GM12878 (cell line): Measurements from ENCODE around the gene TAAR9. TPM values are rescaled to one million over a fixed set of nuclear protein-coding genes. Genes with fewer than 3 reads are reported as not detected.
A peak's percentile ranks its signal among the peaks of the same experiment; 100 is the strongest.

ENCODE experiments used
- ATAC-seq: fragments of 200-7000 bp; cut with Tn5 transposase; 3 replicates; pipeline ENCODE4 v1.9.1; 2020; ENCODE audit warnings: mild to moderate bottlenecking, moderate library complexity
- BruUV-seq: library from RNA; stranded (reverse); fragments of 400-500 nt; replicated peaks from 2 replicates; lab custom pipeline; 2021; lab: Mats Ljungman, UMichigan
- CTCF ChIA-PET: fragments of 300-600 bp; sonication (Branson Sonifier 250); formaldehyde crosslinking; extraction: SDS; loops from one replicate; lab custom pipeline; 2021; ENCODE audit warnings: inconsistent platforms; lab: Yijun Ruan, JAX
- POLR2A ChIA-PET: fragments of 350-600 bp; formaldehyde crosslinking; extraction: SDS; loops from one replicate; lab custom pipeline; 2021; ENCODE audit warnings: inconsistent platforms; lab: Charles Lee
- RAD21 ChIA-PET: fragments of 300-600 bp; sonication (Branson Sonifier 250); formaldehyde crosslinking; loops from one replicate; lab custom pipeline; 2023; ENCODE audit warnings: antibody characterized with exemption; ENCODE audit not compliant: unreplicated experiment; lab: Charles Lee
- SMC1A ChIA-PET: fragments of 300-600 bp; sonication (Branson Sonifier 250); formaldehyde crosslinking; loops from one replicate; lab custom pipeline; 2023; ENCODE audit not compliant: unreplicated experiment, uncharacterized antibody; lab: Charles Lee
- DNase-seq: peaks from one replicate; pipeline ENCODE4 v3.0.0-alpha.2; 2011; ENCODE audit warnings: low read depth, low spot score
- FAIRE-seq: peaks from 3 replicates; lab custom pipeline; 2011; peaks lifted over from hg19 to GRCh38; lab: Jason Lieb, UNC
- H2AFZ ChIP-seq: 2 replicates; pipeline ENCODE4 v1.6.0; 2011; ENCODE audit warnings: low read depth, low read length, control low read depth; ENCODE audit not compliant: control insufficient read depth
- H3K27ac ChIP-seq: 2 replicates; pipeline ENCODE4 v1.5.1; 2011; ENCODE audit warnings: control low read depth; ENCODE audit not compliant: control insufficient read depth, insufficient read depth
- H3K27me3 ChIP-seq, 2 experiments: replicated peaks in 1 of 2; 2 replicates each; pipeline versions ENCODE4 v1.6.0 to v1.6.1; 2011; ENCODE audit warnings: low read length in 1 of 2; ENCODE audit not compliant: control insufficient read depth in 2 of 2, insufficient read depth in 2 of 2
- H3K36me3 ChIP-seq, 2 experiments: 2 replicates each; pipeline ENCODE4 v1.5.1; 2011; ENCODE audit warnings: low read length in 1 of 2; ENCODE audit not compliant: control insufficient read depth in 2 of 2, insufficient read depth in 2 of 2
- H3K4me1 ChIP-seq: 2 replicates; pipeline ENCODE4 v1.6.1; 2011; ENCODE audit warnings: mild to moderate bottlenecking, low read length, moderate library complexity, mixed read lengths; ENCODE audit not compliant: control insufficient read depth, insufficient read depth
- H3K4me2 ChIP-seq: 2 replicates; pipeline ENCODE4 v1.6.0; 2011; ENCODE audit warnings: control low read depth; ENCODE audit not compliant: control insufficient read depth, insufficient read depth
- H3K4me3 ChIP-seq: fragments of 200-600 bp; sonication (generic); 2 replicates; pipeline ENCODE4 v1.5.1; 2016
- H3K79me2 ChIP-seq: 2 replicates; pipeline ENCODE4 v1.6.0; 2011; ENCODE audit warnings: low read length; ENCODE audit not compliant: control insufficient read depth, insufficient read depth
- H3K9ac ChIP-seq: 2 replicates; pipeline ENCODE4 v1.8.0; 2011; ENCODE audit warnings: low read length, control low read depth, mixed read lengths; ENCODE audit not compliant: control insufficient read depth, insufficient read depth
- H3K9me3 ChIP-seq: replicated peaks from 3 replicates; pipeline ENCODE4 v1.5.1; 2011; ENCODE audit warnings: mild to moderate bottlenecking, low read length; ENCODE audit not compliant: control insufficient read depth, insufficient read depth
- H4K20me1 ChIP-seq: 2 replicates; pipeline ENCODE4 v1.6.0; 2011; ENCODE audit not compliant: control insufficient read depth, insufficient read depth
- CEBPB ChIP-seq, 2 experiments: fragments of 150-350 bp in 1 of 2; IDR thresholded peaks; 2 replicates each; pipeline ENCODE4 v1.6.1; 2012 to 2014; ENCODE audit warnings: low read depth in 2 of 2, low read length in 2 of 2, borderline replicate concordance in 1 of 2, inconsistent platforms in 1 of 2
- EED ChIP-seq: sonication (generic); IDR thresholded peaks from 2 replicates; pipeline ENCODE4 v1.6.1; 2016; ENCODE audit warnings: antibody characterized with exemption, low read depth
- IKZF1 ChIP-seq: fragments of 450-650 bp; conservative IDR thresholded peaks from 2 replicates; pipeline ENCODE4 v1.6.1; 2017; ENCODE audit warnings: antibody characterized with exemption, mild to moderate bottlenecking
- IKZF2 ChIP-seq, 2 experiments: fragments of 450-650 bp; IDR thresholded peaks; 2 replicates each; pipeline ENCODE4 v1.6.1; 2017; ENCODE audit warnings: mild to moderate bottlenecking in 2 of 2, moderate library complexity in 2 of 2
- JUNB ChIP-seq: IDR thresholded peaks from 2 replicates; pipeline ENCODE4 v1.6.1; 2016; ENCODE audit warnings: antibody characterized with exemption, mild to moderate bottlenecking
- RUNX3 ChIP-seq: IDR thresholded peaks from 2 replicates; pipeline ENCODE4 v1.6.1; 2012; ENCODE audit warnings: low read length, inconsistent platforms
- TCF7 ChIP-seq: IDR thresholded peaks from 2 replicates; pipeline ENCODE4 v1.6.1; 2014; ENCODE audit warnings: antibody characterized with exemption, borderline replicate concordance
- WGBS: methylation state at CpG from one replicate; pipeline ENCODE4 v1.1.6; 2016; ENCODE audit warnings: low lambda C conversion rate; ENCODE audit not compliant: insufficient replicate concordance, insufficient coverage; ENCODE audit errors: missing lambda C conversion rate; 5-methylcytosine and 5-hydroxymethylcytosine counted together
- in situ Hi-C: fragments of 300-500 bp; cut with MboI; formaldehyde crosslinking; loops from 9 replicates; pipeline ENCODE4 v1.14.3; 2018; ENCODE audit warnings: mixed read lengths
- intact Hi-C: fragments of 100-400 bp; cut with micrococcal nuclease; formaldehyde crosslinking; loops from one replicate; pipeline ENCODE4 v1.14.2; 2022; ENCODE audit not compliant: unreplicated experiment
- polyA plus RNA-seq, 11 experiments: library from polyadenylated mRNA; depleted of rRNA in 4 of 11; unstranded in 6 of 11; stranded (reverse) in 5 of 11; fragments of >200 nt; fragmentation: Nextera tagmentation in 4 of 11; fragmentation: Illumina TruSeq in 1 of 11; extraction: Ambion mirVana in 4 of 11; extraction: Trizol in 1 of 11; gene quantifications; 1 replicate in 1 of 11; 2 replicates in 10 of 11; pipeline versions ENCODE4 v1.2.1 to v1.2.3, GENCODE V29; 2011 to 2016; ENCODE audit warnings: inconsistent platforms in 2 of 11, missing spikeins in 2 of 11, low read depth in 1 of 11
- total RNA-seq, 4 experiments: library from RNA; depleted of rRNA in 3 of 4; stranded (reverse); fragments of >200 nt in 3 of 4; fragmentation: Illumina TruSeq in 1 of 4; extraction: Trizol in 1 of 4; gene quantifications; 2 replicates each; pipeline versions ENCODE4 v1.2.1 to v1.2.3, GENCODE V29; 2013 to 2021
- TF ChIP-seq, protein P1 (sequence below): fragments of 450-650 bp; formaldehyde crosslinking; IDR thresholded peaks from 2 replicates; pipeline ENCODE4 v1.5.0; 2022; ENCODE audit warnings: mild to moderate bottlenecking, missing genetic modification characterization
- TF ChIP-seq, protein P2 (sequence below): IDR thresholded peaks from 2 replicates; pipeline ENCODE4 v1.6.1; 2011; ENCODE audit warnings: borderline replicate concordance, low read depth, mild to moderate bottlenecking, moderate library complexity, low read length; ENCODE audit not compliant: insufficient read depth, poor library complexity, severe bottlenecking

Gene TAAR9
- total and polyA plus RNA-seq, 10 of the 15 experiments (the other 5 are each of a cell fraction or from before 2014, with no cell fraction given): not detected

DNA sequence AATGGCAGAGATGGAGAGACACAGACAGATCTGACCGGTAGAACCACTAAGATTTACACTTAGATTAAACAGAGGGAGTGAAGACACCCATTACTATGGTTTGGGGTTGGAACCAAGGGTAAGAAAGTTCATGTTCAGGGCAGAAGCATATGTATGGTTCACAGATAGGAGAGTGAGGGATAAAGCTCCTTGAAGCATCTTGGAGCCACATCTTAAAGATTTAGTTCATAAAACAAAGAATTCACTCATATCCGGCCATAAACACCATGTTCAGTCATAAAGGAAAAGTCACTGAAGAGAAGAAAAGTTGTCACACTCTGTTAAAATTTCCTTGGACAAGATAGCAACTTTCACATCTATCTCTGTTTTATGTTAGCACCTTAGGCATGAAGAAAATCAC, 43.1 kb upstream of the TAAR9 start:
- WGBS: 4% methylated on average over 2 of the region's 2 CpGs
- H3K9ac ChIP-seq: peak overlapping the region; percentile 4; the same call in 1 of the 2 replicates
- DNase-seq: peak; percentile 49
- peaks cover 64% of the 10 kb centered on the region for H3K4me1 ChIP-seq
- H3K27ac ChIP-seq: peak overlapping the region; percentile 76
- ChIA-PET CTCF (interaction anchor here (0.9 to 4.8 kb wide), 8 partner anchors 10 to 221 kb away, joined by 3 to 43 read pairs (median 8); no protein-coding TSS in a partner anchor), POLR2A (interaction anchor here (1.1 to 4.4 kb wide), 3 partner anchors 8 to 17 kb away, joined by 3 to 25 read pairs (median 6); partner anchors contain the start of gene STX7), RAD21 (interaction anchor here (0.6 to 3.4 kb wide), 14 partner anchors 10 to 1820 kb away, joined by 3 to 26 read pairs (median 4); partner anchors contain the start of gene STX7)
- in situ Hi-C loops: no loop called here
- peak; percentile 50 for TF ChIP-seq IKZF1
- TF ChIP-seq EED: peak; percentile 32; the same call in 1 of the 2 replicates
- TF ChIP-seq JUNB: peak; percentile 45; the same call in 1 of the 2 replicates
- TF ChIP-seq, protein P1, sequence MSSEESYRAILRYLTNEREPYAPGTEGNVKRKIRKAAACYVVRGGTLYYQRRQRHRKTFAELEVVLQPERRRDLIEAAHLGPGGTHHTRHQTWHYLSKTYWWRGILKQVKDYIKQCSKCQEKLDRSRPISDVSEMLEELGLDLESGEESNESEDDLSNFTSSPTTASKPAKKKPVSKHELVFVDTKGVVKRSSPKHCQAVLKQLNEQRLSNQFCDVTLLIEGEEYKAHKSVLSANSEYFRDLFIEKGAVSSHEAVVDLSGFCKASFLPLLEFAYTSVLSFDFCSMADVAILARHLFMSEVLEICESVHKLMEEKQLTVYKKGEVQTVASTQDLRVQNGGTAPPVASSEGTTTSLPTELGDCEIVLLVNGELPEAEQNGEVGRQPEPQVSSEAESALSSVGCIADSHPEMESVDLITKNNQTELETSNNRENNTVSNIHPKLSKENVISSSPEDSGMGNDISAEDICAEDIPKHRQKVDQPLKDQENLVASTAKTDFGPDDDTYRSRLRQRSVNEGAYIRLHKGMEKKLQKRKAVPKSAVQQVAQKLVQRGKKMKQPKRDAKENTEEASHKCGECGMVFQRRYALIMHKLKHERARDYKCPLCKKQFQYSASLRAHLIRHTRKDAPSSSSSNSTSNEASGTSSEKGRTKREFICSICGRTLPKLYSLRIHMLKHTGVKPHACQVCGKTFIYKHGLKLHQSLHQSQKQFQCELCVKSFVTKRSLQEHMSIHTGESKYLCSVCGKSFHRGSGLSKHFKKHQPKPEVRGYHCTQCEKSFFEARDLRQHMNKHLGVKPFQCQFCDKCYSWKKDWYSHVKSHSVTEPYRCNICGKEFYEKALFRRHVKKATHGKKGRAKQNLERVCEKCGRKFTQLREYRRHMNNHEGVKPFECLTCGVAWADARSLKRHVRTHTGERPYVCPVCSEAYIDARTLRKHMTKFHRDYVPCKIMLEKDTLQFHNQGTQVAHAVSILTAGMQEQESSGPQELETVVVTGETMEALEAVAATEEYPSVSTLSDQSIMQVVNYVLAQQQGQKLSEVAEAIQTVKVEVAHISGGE: no peak
- TF ChIP-seq RUNX3: peak; percentile 59; the same call in 1 of the 2 replicates
- TF ChIP-seq, protein P2, sequence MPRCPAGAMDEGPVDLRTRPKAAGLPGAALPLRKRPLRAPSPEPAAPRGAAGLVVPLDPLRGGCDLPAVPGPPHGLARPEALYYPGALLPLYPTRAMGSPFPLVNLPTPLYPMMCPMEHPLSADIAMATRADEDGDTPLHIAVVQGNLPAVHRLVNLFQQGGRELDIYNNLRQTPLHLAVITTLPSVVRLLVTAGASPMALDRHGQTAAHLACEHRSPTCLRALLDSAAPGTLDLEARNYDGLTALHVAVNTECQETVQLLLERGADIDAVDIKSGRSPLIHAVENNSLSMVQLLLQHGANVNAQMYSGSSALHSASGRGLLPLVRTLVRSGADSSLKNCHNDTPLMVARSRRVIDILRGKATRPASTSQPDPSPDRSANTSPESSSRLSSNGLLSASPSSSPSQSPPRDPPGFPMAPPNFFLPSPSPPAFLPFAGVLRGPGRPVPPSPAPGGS: no peak
- TF ChIP-seq IKZF2 (IDR thresholded peaks at IDR 0.05): 0 out of 4 replicates have a peak, but pooled peaks of 1 of the 2 experiments have one; percentile 42
- peak; percentile 57; the same call in 1 of the 2 replicates for TF ChIP-seq TCF7
- TF ChIP-seq CEBPB (IDR thresholded peaks at IDR 0.05; ENCODE audit: borderline replicate concordance in 1 of 2, low read depth in 2 of 2, low read length in 2 of 2): peak in 1 of 2 experiments; percentile 53; a peak in 1 of 4 replicates
- TF ChIP-seq, all 136 proteins: peak for 7
- Histone ChIP-seq H3K4me3 (peak overlapping the region; percentile 57; the same call in 1 of the 2 replicates), H3K4me2 (peak overlapping the region; percentile 79), H3K79me2 (peaks cover 72% of the 10 kb centered on the region), H3K36me3 (peaks cover 3 to 7% of the 10 kb centered on the region in 2 experiments), H3K9me3 (peaks cover 12% of the 10 kb centered on the region), H2AFZ (no peak overlapping the region), H4K20me1 (no peaks in the 10 kb centered on the region), H3K27me3 (no peaks in the 10 kb centered on the region)
- SMC1A ChIA-PET: interaction anchor here (0.5 to 4.4 kb wide), 13 partner anchors 9 to 256 kb away, joined by 3 to 25 read pairs (median 9); partner anchors contain the start of gene STX7
- no peak for FAIRE-seq
- ATAC-seq: peak; percentile 36
- BruUV-seq: no TSS peak
- intact Hi-C loops: loop anchor here (5.0 kb wide), 1 partner anchor 38 kb away; no protein-coding TSS in a partner anchor
